GM20000 (cell line): ENCODE results near the gene TMEM167B.

Experiments used
- DNase-seq: peaks from one replicate; pipeline ENCODE4 v3.0.0; 2012; ENCODE audit warnings: low spot score
- CTCF ChIP-seq: IDR thresholded peaks from 2 replicates; pipeline ENCODE4 v1.5.1; 2012; ENCODE audit warnings: mild to moderate bottlenecking, control low read depth; ENCODE audit errors: extremely low read depth, missing control alignments

Gene TMEM167B

GRCh38 chr1:109115685-109116084, 25.1 kb downstream of the TMEM167B start:
- TF ChIP-seq CTCF, result no peak
- no peak for DNase-seq

- DNase-seq, result no peak
These were observed 25.7 kb downstream of the TMEM167B start for GRCh38 chr1:109116286-109116685.

GRCh38 chr1:109118089-109118488, 27.5 kb downstream of the TMEM167B start:
- no peak for TF ChIP-seq CTCF
- DNase-seq, result no peak

More at GRCh38 chr1:109116286-109116685, 25.7 kb downstream of the TMEM167B start:
- TF ChIP-seq CTCF, result no peak

DNA sequence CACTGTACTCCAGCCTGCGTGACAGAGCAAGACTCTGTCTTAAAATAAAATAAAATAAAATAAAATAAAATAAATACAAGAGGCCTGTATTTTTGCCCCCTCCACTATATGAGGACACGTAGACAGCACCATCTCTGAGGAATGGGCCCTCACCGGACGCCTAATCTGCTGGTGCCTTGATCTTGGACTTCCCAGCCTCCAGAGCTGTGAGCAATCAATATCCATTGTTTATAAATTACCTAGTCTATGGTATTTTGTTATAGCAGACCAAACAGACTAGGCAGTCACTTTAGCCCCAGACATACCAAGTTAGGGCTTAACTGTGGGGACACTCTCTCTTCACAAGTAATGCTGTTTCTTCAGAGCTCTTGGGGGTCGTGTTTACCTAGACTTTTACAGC, 29.8 kb downstream of the TMEM167B start:
- no peak for TF ChIP-seq CTCF
- DNase-seq, result no peak

- DNase-seq, result no peak
- TF ChIP-seq CTCF, result no peak
These were observed 40.5 kb downstream of the TMEM167B start for GRCh38 chr1:109131059-109131458.

GRCh38 chr1:109131800-109132199, 41.2 kb downstream of the TMEM167B start:
- TF ChIP-seq CTCF, result no peak
- no peak for DNase-seq

- no peak for DNase-seq
- no peak for TF ChIP-seq CTCF
These were observed 42.6 kb downstream of the TMEM167B start for GRCh38 chr1:109133002-109133706.
